Islet of Langerhans (tissue), 1 donor: ENCODE data around the gene RASSF1.

ENCODE experiments used
- FAIRE-seq: peaks from one replicate; lab custom pipeline; 2011; peaks lifted over from hg19 to GRCh38; lab: Jason Lieb, UNC

RASSF1 gene

GRCh38 chr3:50340448-50341329 is at the start of gene RASSF1:
Gene RASSF1 (minus strand): TSS chr3:50340836. CDS start chr3:50340805, 31 bp downstream.
- FAIRE-seq, result no peak

- no peak for FAIRE-seq
Observed at GRCh38 chr3:50389414-50389767, 48.8 kb upstream of the RASSF1 start.

- no peak for FAIRE-seq
Observed at GRCh38 chr3:50388720-50389413, 48.2 kb upstream of the RASSF1 start.

GRCh38 chr3:50388016-50388719 is 47.5 kb upstream of the RASSF1 start:
- FAIRE-seq, result no peak

GRCh38 chr3:50385754-50386153 is 45.1 kb upstream of the RASSF1 start:
- FAIRE-seq, result no peak

GRCh38 chr3:50383750-50384149 is 43.1 kb upstream of the RASSF1 start:
- no peak for FAIRE-seq

- FAIRE-seq, result no peak
Observed at GRCh38 chr3:50382722-50383121, 42.1 kb upstream of the RASSF1 start.

GRCh38 chr3:50381383-50381782 is 40.7 kb upstream of the RASSF1 start:
- FAIRE-seq, result no peak

GRCh38 chr3:50380405-50381085 is 39.9 kb upstream of the RASSF1 start:
- FAIRE-seq, result no peak

- FAIRE-seq, result no peak
Observed at GRCh38 chr3:50378757-50379156, 38.1 kb upstream of the RASSF1 start.

GRCh38 chr3:50378024-50378423 is 37.4 kb upstream of the RASSF1 start:
- no peak for FAIRE-seq

- FAIRE-seq, result no peak
Observed at GRCh38 chr3:50375258-50375931, 34.8 kb upstream of the RASSF1 start.

GRCh38 chr3:50374363-50375257 is 34.0 kb upstream of the RASSF1 start:
- no peak for FAIRE-seq

GRCh38 chr3:50373146-50374051 is 32.8 kb upstream of the RASSF1 start:
- no peak for FAIRE-seq

- FAIRE-seq, result no peak
Observed at GRCh38 chr3:50372349-50372748, 31.7 kb upstream of the RASSF1 start.

GRCh38 chr3:50371133-50371685 is 30.6 kb upstream of the RASSF1 start:
- no peak for FAIRE-seq

GRCh38 chr3:50370594-50370993 is 30.0 kb upstream of the RASSF1 start:
- no peak for FAIRE-seq

GRCh38 chr3:50369012-50369670 is 28.5 kb upstream of the RASSF1 start:
- FAIRE-seq, result no peak

- no peak for FAIRE-seq
Observed at GRCh38 chr3:50365842-50366220, 25.2 kb upstream of the RASSF1 start.
